GM23338 (cell line): ENCODE results near the gene FGF11. TPM values are rescaled to one million over a fixed set of nuclear protein-coding genes. Genes with fewer than 3 reads are reported as not detected.

Experiments used
- ATAC-seq: fragments of 200-7000 bp; cut with Tn5 transposase; 3 replicates; pipeline ENCODE4 v1.9.1; 2020
- DNase-seq: peaks from one replicate; pipeline ENCODE4 v3.0.0-alpha.2; 2015; ENCODE audit warnings: low spot score
- H2AFZ ChIP-seq: fragments of 200-600 bp; sonication (generic); 2 replicates; pipeline ENCODE4 v1.8.0; 2016; ENCODE audit warnings: antibody characterized with exemption, mild to moderate bottlenecking, moderate library complexity
- H3F3A ChIP-seq: fragments of 200-600 bp; sonication (generic); replicated peaks from 2 replicates; pipeline ENCODE4 v1.8.0; 2017; ENCODE audit warnings: antibody characterized with exemption, mixed run types, low read depth
- H3K27ac ChIP-seq: fragments of 200-600 bp; sonication (generic); 2 replicates; pipeline ENCODE4 v1.6.1; 2016; ENCODE audit warnings: low read depth
- H3K27me3 ChIP-seq: fragments of 200-600 bp; sonication (generic); 2 replicates; pipeline ENCODE4 v1.8.0; 2016; ENCODE audit warnings: mild to moderate bottlenecking, mixed run types, moderate library complexity; ENCODE audit not compliant: insufficient read depth
- H3K36me3 ChIP-seq: fragments of 200-600 bp; sonication (generic); 2 replicates; pipeline ENCODE4 v1.8.0; 2016; ENCODE audit warnings: mild to moderate bottlenecking; ENCODE audit not compliant: insufficient read depth
- H3K4me1 ChIP-seq: fragments of 200-600 bp; sonication (generic); 2 replicates; pipeline ENCODE4 v1.8.0; 2016; ENCODE audit warnings: mild to moderate bottlenecking, moderate library complexity; ENCODE audit not compliant: insufficient read depth
- H3K4me2 ChIP-seq: fragments of 200-600 bp; sonication (generic); 2 replicates; pipeline ENCODE4 v1.7.1; 2017; ENCODE audit warnings: mixed run types
- H3K4me3 ChIP-seq: fragments of 200-600 bp; sonication (generic); 2 replicates; pipeline ENCODE4 v1.6.1; 2016; ENCODE audit warnings: mixed run types
- H3K79me2 ChIP-seq: fragments of 200-600 bp; sonication (generic); replicated peaks from 2 replicates; pipeline ENCODE4 v1.8.0; 2017; ENCODE audit warnings: mild to moderate bottlenecking; ENCODE audit not compliant: insufficient read depth
- H3K9me2 ChIP-seq: fragments of 200-600 bp; sonication (generic); 2 replicates; pipeline ENCODE4 v1.8.0; 2017; ENCODE audit not compliant: insufficient read depth
- H4K20me1 ChIP-seq: fragments of 200-600 bp; sonication (generic); replicated peaks from 2 replicates; pipeline ENCODE4 v1.8.0; 2017; ENCODE audit warnings: mild to moderate bottlenecking; ENCODE audit not compliant: insufficient read depth
- H3K27ac Mint-ChIP-seq: 2 replicates; pipeline ENCODE4 v1.8.0; 2020; ENCODE audit warnings: inconsistent platforms, mild to moderate bottlenecking, moderate library complexity, mixed read lengths
- H3K27me3 Mint-ChIP-seq: 3 replicates; pipeline ENCODE4 v1.8.0; 2022; ENCODE audit warnings: low read depth, mild to moderate bottlenecking, moderate library complexity, mixed read lengths, inconsistent platforms; ENCODE audit not compliant: insufficient read depth, poor library complexity
- H3K36me3 Mint-ChIP-seq: 3 replicates; pipeline ENCODE4 v1.8.0; 2021; ENCODE audit warnings: low read depth, mild to moderate bottlenecking, inconsistent platforms, moderate library complexity, mixed read lengths
- H3K4me1 Mint-ChIP-seq: 3 replicates; pipeline ENCODE4 v1.8.0; 2020; ENCODE audit warnings: mild to moderate bottlenecking, inconsistent platforms, mixed read lengths
- H3K4me3 Mint-ChIP-seq: 3 replicates; pipeline ENCODE4 v1.8.0; 2021; ENCODE audit warnings: moderate library complexity, mild to moderate bottlenecking, inconsistent platforms, mixed read lengths
- H3K9me3 Mint-ChIP-seq: 3 replicates; pipeline ENCODE4 v1.8.0; 2020; ENCODE audit warnings: moderate library complexity, mild to moderate bottlenecking, inconsistent platforms, mixed read lengths
- CREB1 ChIP-seq: fragments of 250-450 bp; sonication (Bioruptor Pico); IDR thresholded peaks from 2 replicates; pipeline ENCODE4 v1.5.0; 2020; ENCODE audit warnings: low read depth, mild to moderate bottlenecking, moderate library complexity
- ETS1 ChIP-seq: IDR thresholded peaks from 2 replicates; pipeline ENCODE4 v1.6.1; 2016; ENCODE audit warnings: antibody characterized with exemption
- EZH2 ChIP-seq: fragments of 200-600 bp; sonication (generic); IDR thresholded peaks from one replicate; pipeline ENCODE4 v1.8.0; 2017; ENCODE audit warnings: antibody characterized with exemption, mild to moderate bottlenecking, low read depth; ENCODE audit not compliant: unreplicated experiment
- EZH2phosphoT487 ChIP-seq: fragments of 200-600 bp; sonication (generic); IDR thresholded peaks from one replicate; pipeline ENCODE4 v1.8.1; 2018; ENCODE audit warnings: antibody characterized with exemption; ENCODE audit not compliant: unreplicated experiment
- JUNB ChIP-seq: IDR thresholded peaks from one replicate; pipeline ENCODE4 v1.6.1; 2016; ENCODE audit warnings: antibody characterized with exemption; ENCODE audit not compliant: unreplicated experiment
- NANOG ChIP-seq: IDR thresholded peaks from 2 replicates; pipeline ENCODE4 v1.6.1; 2016; ENCODE audit warnings: antibody characterized with exemption, borderline replicate concordance
- POLR2AphosphoS5 ChIP-seq: IDR thresholded peaks from 2 replicates; pipeline ENCODE4 v1.6.1; 2016; ENCODE audit warnings: antibody characterized with exemption, low read depth
- REST ChIP-seq: IDR thresholded peaks from one replicate; pipeline ENCODE4 v1.6.1; 2018; ENCODE audit warnings: antibody characterized with exemption; ENCODE audit not compliant: unreplicated experiment
- STAT1 ChIP-seq: IDR thresholded peaks from one replicate; pipeline ENCODE4 v1.6.1; 2016; ENCODE audit warnings: antibody characterized with exemption; ENCODE audit not compliant: unreplicated experiment
- ZNF114 ChIP-seq: fragments of 250-450 bp; sonication (Bioruptor Pico); IDR thresholded peaks from 2 replicates; pipeline ENCODE4 v1.5.0; 2020; ENCODE audit warnings: mild to moderate bottlenecking, moderate library complexity
- ZNF331 ChIP-seq: fragments of 250-450 bp; sonication (Bioruptor Pico); IDR thresholded peaks from 2 replicates; pipeline ENCODE4 v1.5.0; 2020; ENCODE audit warnings: low read depth, mild to moderate bottlenecking, moderate library complexity
- ZNF462 ChIP-seq: fragments of 250-450 bp; sonication (Bioruptor Pico); IDR thresholded peaks from 2 replicates; pipeline ENCODE4 v1.5.0; 2020; ENCODE audit warnings: mild to moderate bottlenecking, moderate library complexity
- polyA plus RNA-seq: library from polyadenylated mRNA; unstranded; fragments of >200 nt; fragmentation: Nextera tagmentation; extraction: Ambion mirVana; gene quantifications from 2 replicates; pipeline ENCODE4 v1.2.1, GENCODE V29; 2016
- total RNA-seq: library from RNA; depleted of rRNA; stranded (reverse); fragments of >200 nt; shearing (Covaris generic); gene quantifications from 2 replicates; pipeline ENCODE4 v1.2.3, GENCODE V29; 2014
- TF ChIP-seq, protein P1 (sequence below), 2 experiments: fragments of 200-600 bp in 1 of 2; sonication (generic) in 1 of 2; conservative IDR thresholded peaks; 2 replicates each; pipeline versions ENCODE4 v1.5.1 to v1.6.1; 2016 to 2017; ENCODE audit warnings: antibody characterized with exemption in 2 of 2, low read depth in 2 of 2, mild to moderate bottlenecking in 2 of 2, moderate library complexity in 1 of 2

Gene FGF11
- total and polyA plus RNA-seq, 2 experiments from 2014 or later: 11.1 to 16.6 TPM

DNA sequence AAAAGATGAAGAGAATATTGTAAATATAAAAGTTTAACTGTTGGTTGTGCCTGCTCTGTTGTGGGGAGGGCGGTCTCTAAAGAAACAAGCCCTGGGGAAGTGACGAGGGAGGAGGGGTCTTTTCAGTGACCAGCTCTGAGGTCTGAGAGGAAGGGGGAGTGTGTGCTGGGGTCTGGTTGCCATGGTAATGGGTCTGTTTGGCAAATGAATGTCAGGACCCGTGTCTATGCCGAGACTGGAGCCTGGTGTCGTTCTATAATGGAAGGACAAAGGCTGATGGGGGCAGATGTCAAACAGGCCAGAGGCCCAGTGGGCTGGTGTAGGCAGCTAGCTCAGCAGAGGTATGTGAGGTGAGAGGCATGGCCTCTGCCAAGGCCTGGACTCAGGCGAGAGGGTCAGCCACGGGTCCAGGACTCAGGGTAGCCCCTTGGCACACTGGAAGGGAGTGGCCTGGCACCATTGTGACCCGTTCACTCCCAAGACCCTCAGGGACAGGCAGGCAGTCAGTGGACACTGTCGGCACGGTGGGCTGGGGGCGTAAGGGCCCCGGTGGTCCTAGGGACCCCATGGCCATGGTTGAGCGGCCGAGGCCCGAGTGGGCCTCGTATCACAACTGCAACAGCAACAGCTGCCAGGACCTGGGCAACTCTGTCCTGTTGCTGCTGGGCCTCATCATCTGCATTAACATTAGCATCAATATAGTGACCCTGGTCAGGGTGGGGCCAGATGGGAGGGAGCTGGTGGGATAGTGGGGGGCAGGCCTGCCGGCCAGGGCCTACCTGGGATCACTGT lies 19.3 kb upstream of the FGF11 start, which contains the start of gene SPEM1:
Gene SPEM1, plus strand, starts transcription at position 506 of the 792 bp plus-strand sequence. Its CDS starts 61 bp downstream, at position 567.
- no peak for ATAC-seq
- no peaks in the 10 kb centered on the region for H3K9me3 Mint-ChIP-seq
- no peak within 1 kb of the TSS for H3K4me3 ChIP-seq
- peak; percentile 58 for DNase-seq
- no peaks in the 10 kb centered on the region; the same call in 1 of the 2 replicates for H4K20me1 ChIP-seq
- H3F3A ChIP-seq: no peaks in the 10 kb centered on the region
- H3K27ac Mint-ChIP-seq: peak within 1 kb of the TSS; percentile 67; the same call in 1 of the 2 replicates
- no peaks in the 10 kb centered on the region for H3K36me3 ChIP-seq
- TF ChIP-seq POLR2AphosphoS5 (no peak), ETS1 (no peak), JUNB (no peak), NANOG (no peak), STAT1 (no peak), CREB1 (CRISPR knock-in tag) (no peak), ZNF462 (CRISPR knock-in tag) (no peak), ZNF331 (CRISPR knock-in tag) (no peak), REST (no peak), ZNF114 (CRISPR knock-in tag) (no peak), EZH2phosphoT487 (no peak), EZH2 (no peak)
- TF ChIP-seq, protein P1, sequence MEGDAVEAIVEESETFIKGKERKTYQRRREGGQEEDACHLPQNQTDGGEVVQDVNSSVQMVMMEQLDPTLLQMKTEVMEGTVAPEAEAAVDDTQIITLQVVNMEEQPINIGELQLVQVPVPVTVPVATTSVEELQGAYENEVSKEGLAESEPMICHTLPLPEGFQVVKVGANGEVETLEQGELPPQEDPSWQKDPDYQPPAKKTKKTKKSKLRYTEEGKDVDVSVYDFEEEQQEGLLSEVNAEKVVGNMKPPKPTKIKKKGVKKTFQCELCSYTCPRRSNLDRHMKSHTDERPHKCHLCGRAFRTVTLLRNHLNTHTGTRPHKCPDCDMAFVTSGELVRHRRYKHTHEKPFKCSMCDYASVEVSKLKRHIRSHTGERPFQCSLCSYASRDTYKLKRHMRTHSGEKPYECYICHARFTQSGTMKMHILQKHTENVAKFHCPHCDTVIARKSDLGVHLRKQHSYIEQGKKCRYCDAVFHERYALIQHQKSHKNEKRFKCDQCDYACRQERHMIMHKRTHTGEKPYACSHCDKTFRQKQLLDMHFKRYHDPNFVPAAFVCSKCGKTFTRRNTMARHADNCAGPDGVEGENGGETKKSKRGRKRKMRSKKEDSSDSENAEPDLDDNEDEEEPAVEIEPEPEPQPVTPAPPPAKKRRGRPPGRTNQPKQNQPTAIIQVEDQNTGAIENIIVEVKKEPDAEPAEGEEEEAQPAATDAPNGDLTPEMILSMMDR (conservative IDR thresholded peaks at IDR 0.05; ENCODE audit: low read depth in 2 of 2): no peak
- no peaks in the 10 kb centered on the region for H3K79me2 ChIP-seq
- peaks cover 28% of the 10 kb centered on the region for H3K4me1 Mint-ChIP-seq
- no peak within 1 kb of the TSS for H3K27ac ChIP-seq
- no peaks in the 10 kb centered on the region for H3K9me2 ChIP-seq
- peaks cover 17% of the 10 kb centered on the region for H3K36me3 Mint-ChIP-seq
- no peak within 1 kb of the TSS for H2AFZ ChIP-seq
- no peaks in the 10 kb centered on the region for H3K27me3 ChIP-seq
- no peaks in the 10 kb centered on the region for H3K4me1 ChIP-seq
- peaks cover 17% of the 10 kb centered on the region for H3K27me3 Mint-ChIP-seq
- H3K4me3 Mint-ChIP-seq: no peak within 1 kb of the TSS; the same call in 2 of the 3 replicates
- no peak within 1 kb of the TSS for H3K4me2 ChIP-seq
